ENCODE results near the gene MAL.

DNA sequence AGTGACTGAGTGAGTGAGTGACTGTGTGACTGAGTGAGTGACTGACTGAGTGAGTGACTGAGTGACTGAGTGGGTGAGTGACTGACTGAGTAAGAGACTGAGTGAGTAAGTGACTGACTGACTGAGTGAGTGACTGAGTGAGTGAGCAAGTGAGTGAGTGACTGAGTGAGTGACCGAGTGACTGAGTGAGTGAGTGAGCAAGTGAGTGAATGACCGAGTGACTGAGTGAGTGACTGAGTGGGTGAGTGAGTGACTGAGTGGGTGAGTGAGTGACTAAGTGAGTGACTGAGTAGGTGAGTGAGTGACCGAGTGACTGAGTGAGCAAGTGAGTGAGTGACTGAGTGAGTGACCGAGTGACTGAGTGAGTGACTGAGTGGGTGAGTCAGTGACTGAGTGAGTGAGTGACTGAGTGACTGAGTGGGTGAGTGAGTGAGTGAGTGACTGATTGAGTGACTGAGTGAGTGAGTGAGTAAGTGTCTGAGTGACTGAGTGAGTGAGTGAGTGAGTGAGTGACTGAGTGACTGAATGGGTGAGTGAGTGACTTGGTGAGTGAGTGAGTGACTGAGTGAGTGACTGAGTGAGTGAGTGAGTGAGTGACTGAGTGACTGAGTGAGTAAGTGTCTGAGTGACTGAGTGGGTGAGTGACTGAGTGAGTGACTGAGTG, 13.3 kb downstream of the MAL start:
- TF ChIP-seq, protein P1, sequence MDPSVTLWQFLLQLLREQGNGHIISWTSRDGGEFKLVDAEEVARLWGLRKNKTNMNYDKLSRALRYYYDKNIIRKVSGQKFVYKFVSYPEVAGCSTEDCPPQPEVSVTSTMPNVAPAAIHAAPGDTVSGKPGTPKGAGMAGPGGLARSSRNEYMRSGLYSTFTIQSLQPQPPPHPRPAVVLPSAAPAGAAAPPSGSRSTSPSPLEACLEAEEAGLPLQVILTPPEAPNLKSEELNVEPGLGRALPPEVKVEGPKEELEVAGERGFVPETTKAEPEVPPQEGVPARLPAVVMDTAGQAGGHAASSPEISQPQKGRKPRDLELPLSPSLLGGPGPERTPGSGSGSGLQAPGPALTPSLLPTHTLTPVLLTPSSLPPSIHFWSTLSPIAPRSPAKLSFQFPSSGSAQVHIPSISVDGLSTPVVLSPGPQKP (IDR thresholded peaks at IDR 0.05; ENCODE audit: borderline replicate concordance, low read depth, low read length): no peak
- TF ChIP-seq, protein P2, sequence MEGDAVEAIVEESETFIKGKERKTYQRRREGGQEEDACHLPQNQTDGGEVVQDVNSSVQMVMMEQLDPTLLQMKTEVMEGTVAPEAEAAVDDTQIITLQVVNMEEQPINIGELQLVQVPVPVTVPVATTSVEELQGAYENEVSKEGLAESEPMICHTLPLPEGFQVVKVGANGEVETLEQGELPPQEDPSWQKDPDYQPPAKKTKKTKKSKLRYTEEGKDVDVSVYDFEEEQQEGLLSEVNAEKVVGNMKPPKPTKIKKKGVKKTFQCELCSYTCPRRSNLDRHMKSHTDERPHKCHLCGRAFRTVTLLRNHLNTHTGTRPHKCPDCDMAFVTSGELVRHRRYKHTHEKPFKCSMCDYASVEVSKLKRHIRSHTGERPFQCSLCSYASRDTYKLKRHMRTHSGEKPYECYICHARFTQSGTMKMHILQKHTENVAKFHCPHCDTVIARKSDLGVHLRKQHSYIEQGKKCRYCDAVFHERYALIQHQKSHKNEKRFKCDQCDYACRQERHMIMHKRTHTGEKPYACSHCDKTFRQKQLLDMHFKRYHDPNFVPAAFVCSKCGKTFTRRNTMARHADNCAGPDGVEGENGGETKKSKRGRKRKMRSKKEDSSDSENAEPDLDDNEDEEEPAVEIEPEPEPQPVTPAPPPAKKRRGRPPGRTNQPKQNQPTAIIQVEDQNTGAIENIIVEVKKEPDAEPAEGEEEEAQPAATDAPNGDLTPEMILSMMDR (conservative IDR thresholded peaks at IDR 0.05; ENCODE audit: low read depth, low read length): no peak
- TF ChIP-seq CEBPB (IDR thresholded peaks at IDR 0.05; ENCODE audit: low read depth, low read length): no peak
- no peak for TF ChIP-seq POLR2A (IDR thresholded peaks at IDR 0.05; ENCODE audit: low read depth, low read length)

All from IMR-90 (cell line).